CD4-positive, alpha-beta memory T cell (primary cell): ENCODE data around the gene ZNF436. TPM values are rescaled to one million over a fixed set of nuclear protein-coding genes. Genes with fewer than 3 reads are reported as not detected.
"Not testable (repeated sequence)": the region's sequence is repeated elsewhere in the genome, so short reads cannot be mapped to it uniquely, and the experiment has no call there.

Experiments
- CTCF ChIA-PET: fragments of 350-600 bp; sonication (Branson Sonifier 250); formaldehyde crosslinking; loops from one replicate; lab custom pipeline; 2021; ENCODE audit warnings: inconsistent platforms; ENCODE audit not compliant: partially characterized antibody; lab: Charles Lee
- POLR2A ChIA-PET: fragments of 350-600 bp; sonication (Branson Sonifier 250); formaldehyde crosslinking; loops from one replicate; lab custom pipeline; 2021; ENCODE audit not compliant: partially characterized antibody; lab: Charles Lee
- DNase-seq, 5 donors: peaks; one replicate each; pipeline versions ENCODE4 v3.0.0 to v3.0.0-alpha.2; 2020 to 2022; ENCODE audit warnings: mixed read lengths in 1 of 5
- H3K27ac ChIP-seq: one replicate; pipeline ENCODE4 v1.7.0; 2013; ENCODE audit warnings: low read depth, low read length
- H3K27me3 ChIP-seq: 2 replicates; pipeline ENCODE4 v1.7.0; 2013; ENCODE audit warnings: mild to moderate bottlenecking, low read length, moderate library complexity; ENCODE audit not compliant: insufficient read depth
- H3K36me3 ChIP-seq: 2 replicates; pipeline ENCODE4 v1.7.0; 2013; ENCODE audit warnings: mild to moderate bottlenecking, low read length, moderate library complexity; ENCODE audit not compliant: insufficient read depth
- H3K4me1 ChIP-seq: 2 replicates; pipeline ENCODE4 v1.7.0; 2013; ENCODE audit warnings: mild to moderate bottlenecking, low read length, moderate library complexity; ENCODE audit not compliant: insufficient read depth
- H3K4me3 ChIP-seq, 2 donors: one replicate each; pipeline ENCODE4 v1.7.0; 2013; ENCODE audit warnings: low read length in 2 of 2, mild to moderate bottlenecking in 1 of 2
- H3K9me3 ChIP-seq, 2 donors: one replicate each; pipeline ENCODE4 v1.7.0; 2013; ENCODE audit warnings: low read length in 2 of 2, control low read depth in 1 of 2; ENCODE audit not compliant: control insufficient read depth in 1 of 2
- H3K27ac Mint-ChIP-seq, 7 donors: one replicate each; pipeline ENCODE4 v1.8.0; 2020 to 2021; ENCODE audit warnings: mixed read lengths in 7 of 7, mild to moderate bottlenecking in 6 of 7, inconsistent platforms in 3 of 7, moderate library complexity in 3 of 7
- H3K27me3 Mint-ChIP-seq, 2 donors: one replicate each; pipeline ENCODE4 v1.8.0; 2020 to 2021; ENCODE audit warnings: mixed read lengths in 2 of 2
- H3K36me3 Mint-ChIP-seq, 2 donors: one replicate each; pipeline ENCODE4 v1.8.0; 2020 to 2021; ENCODE audit warnings: mixed read lengths in 2 of 2, inconsistent platforms in 1 of 2, mild to moderate bottlenecking in 1 of 2
- H3K4me1 Mint-ChIP-seq, 4 donors: one replicate each; pipeline ENCODE4 v1.8.0; 2020 to 2021; ENCODE audit warnings: mixed read lengths in 4 of 4, mild to moderate bottlenecking in 1 of 4
- H3K4me3 Mint-ChIP-seq, 8 donors: one replicate each; pipeline ENCODE4 v1.8.0; 2020 to 2021; ENCODE audit warnings: mixed read lengths in 8 of 8, mild to moderate bottlenecking in 7 of 8, moderate library complexity in 6 of 8, inconsistent platforms in 3 of 8
- H3K9me3 Mint-ChIP-seq, 8 donors: one replicate each; pipeline ENCODE4 v1.8.0; 2020 to 2021; ENCODE audit warnings: mixed read lengths in 8 of 8, mild to moderate bottlenecking in 5 of 8, inconsistent platforms in 3 of 8, moderate library complexity in 1 of 8
- intact Hi-C: fragments of 100-400 bp; cut with micrococcal nuclease; formaldehyde crosslinking; loops from one replicate; pipeline ENCODE4 v1.15.1; 2023
- polyA plus RNA-seq, 2 donors: library from polyadenylated mRNA; unstranded; fragments of 300-500 nt; fragmentation: Illumina TruSeq; gene quantifications; one replicate each; pipeline ENCODE4 v1.2.3, GENCODE V29; 2021
- total RNA-seq, 2 experiments: library from RNA; stranded (reverse); gene quantifications; one replicate each; pipeline ENCODE4 v1.2.3, GENCODE V29; 2021

Gene ZNF436
- total and polyA plus RNA-seq, 4 experiments from 2014 or later = 1.7 to 11.9 (median 7.2) TPM

DNA sequence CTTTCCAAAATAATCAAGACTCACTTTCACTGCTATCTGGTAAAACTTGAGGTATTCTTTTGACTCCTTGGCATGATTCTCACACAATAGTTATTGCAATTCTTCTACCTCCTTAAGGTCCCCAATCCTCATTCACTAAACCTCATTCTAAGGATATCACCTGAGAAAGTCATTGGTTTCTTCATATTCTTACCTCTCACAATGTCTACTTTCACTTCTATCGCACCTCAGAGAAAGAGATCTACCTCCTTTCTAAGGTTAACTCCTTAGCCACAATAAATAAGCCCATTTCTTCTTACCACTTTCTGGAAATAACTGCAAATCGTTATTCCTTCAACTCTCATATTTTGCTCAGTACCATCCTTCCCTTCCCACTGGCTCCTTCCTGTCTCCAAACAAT lies 44.2 kb downstream of the ZNF436 start:
- no peak overlapping the region for H3K4me3 Mint-ChIP-seq
- Histone ChIP-seq H3K27ac (no peak overlapping the region), H3K36me3 (peaks cover 38% of the 10 kb centered on the region), H3K4me3 (no peak overlapping the region), H3K27me3 (no peaks in the 10 kb centered on the region), H3K9me3 (no peaks in the 10 kb centered on the region), H3K4me1 (no peaks in the 10 kb centered on the region)
- intact Hi-C loops = no loop called here
- peak overlapping the region in 2 of 7 donors; percentile 54 to 64 for H3K27ac Mint-ChIP-seq
- DNase-seq = no peak
- POLR2A ChIA-PET = no interaction called here
- no peaks in the 10 kb centered on the region for H3K27me3 Mint-ChIP-seq
- CTCF ChIA-PET = no interaction called here
- H3K4me1 Mint-ChIP-seq = peaks cover 17 to 45% (median 32%) of the 10 kb centered on the region in 4 donors
- H3K36me3 Mint-ChIP-seq = peaks cover 53 to 65% of the 10 kb centered on the region in 2 donors
- H3K9me3 Mint-ChIP-seq = no peaks in the 10 kb centered on the region

DNA sequence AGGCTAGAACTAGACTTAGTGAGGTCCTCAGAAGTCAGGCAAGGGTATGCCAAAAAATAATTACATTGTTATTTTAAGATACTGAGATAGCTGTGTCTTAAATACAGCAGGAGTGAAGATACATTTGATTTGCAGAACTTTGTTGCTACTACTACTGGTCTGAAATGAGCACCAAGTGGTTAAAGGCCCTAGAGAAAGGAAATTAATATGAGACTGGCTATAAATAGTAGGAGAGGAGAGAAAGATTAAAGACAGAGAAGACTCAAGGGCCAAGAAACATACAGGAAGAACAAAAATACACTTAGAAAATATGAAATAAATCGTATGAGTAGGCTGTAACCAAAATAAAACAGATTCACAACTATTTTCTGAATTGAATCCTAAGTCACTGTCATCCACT lies 46.9 kb downstream of the ZNF436 start:
- Histone ChIP-seq H3K9me3 (no peaks in the 10 kb centered on the region), H3K27ac (no peak overlapping the region), H3K4me1 (no peaks in the 10 kb centered on the region), H3K36me3 (peaks cover 41% of the 10 kb centered on the region), H3K4me3 (no peak overlapping the region), H3K27me3 (no peaks in the 10 kb centered on the region)
- Mint-ChIP-seq H3K36me3 (peaks cover 58 to 65% of the 10 kb centered on the region in 2 donors), H3K27ac (peak overlapping the region in 5 of 7 donors; percentile 13 to 77 (median 65)), H3K9me3 (no peaks in the 10 kb centered on the region), H3K4me1 (peaks cover 19 to 31% (median 25%) of the 10 kb centered on the region in 4 donors), H3K27me3 (no peaks in the 10 kb centered on the region), H3K4me3 (no peak overlapping the region)
- DNase-seq = no peak
- CTCF ChIA-PET = no interaction called here
- intact Hi-C loops = no loop called here
- POLR2A ChIA-PET = interaction anchor here (1.0 to 1.3 kb wide), 2 partner anchors 11 to 22 kb away, joined by 4 to 5 read pairs; partner anchors contain the start of gene HNRNPR

DNA sequence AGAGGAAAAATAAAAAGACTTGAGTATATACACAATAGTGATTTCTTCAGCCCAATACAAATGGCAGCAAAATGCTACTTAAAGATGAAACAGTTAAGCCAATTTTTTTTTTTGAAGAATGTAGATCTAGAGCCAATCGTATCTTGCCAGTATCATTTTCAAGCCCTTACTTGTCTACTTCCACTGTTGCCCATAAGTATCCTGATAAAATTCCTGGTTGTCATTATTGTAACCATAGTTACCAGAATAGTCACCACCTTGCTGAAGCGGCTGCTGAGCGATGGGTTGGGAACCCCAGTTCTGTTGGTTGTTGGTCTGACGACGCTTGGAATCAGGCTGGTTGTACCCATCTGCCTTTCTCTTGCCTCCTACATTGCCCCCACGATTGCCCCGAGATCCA lies 59.4 kb downstream of the ZNF436 start:
- H3K9me3 Mint-ChIP-seq, H3K4me1 ChIP-seq, H3K27ac ChIP-seq, H3K4me3 ChIP-seq, DNase-seq, CTCF ChIA-PET, POLR2A ChIA-PET, intact Hi-C loops, H3K27me3 Mint-ChIP-seq, H3K4me3 Mint-ChIP-seq, H3K27me3 ChIP-seq, H3K9me3 ChIP-seq: not testable (repeated sequence)
- peaks cover 39% of the 10 kb centered on the region for H3K36me3 ChIP-seq
- Mint-ChIP-seq H3K36me3 (peaks cover 34 to 74% of the 10 kb centered on the region in 2 donors), H3K27ac (peak overlapping the region in 1 of 7 donors; percentile 55), H3K4me1 (peaks cover 3 to 15% (median 11%) of the 10 kb centered on the region in 4 donors)

Other genes starting within 250 kb of the ZNF436 start
- gene LUZP1, start 201.0 kb downstream of the ZNF436 start, total RNA-seq = 10 to 100 TPM; 24.7 to 27.9 TPM
- gene LUZP1, start 201.0 kb downstream of the ZNF436 start, polyA plus RNA-seq = 10 to 100 TPM; 11.6 to 39.3 TPM
- not detected for gene HTR1D, start 152.3 kb downstream of the ZNF436 start, total RNA-seq
- not detected for gene HTR1D, start 152.3 kb downstream of the ZNF436 start, polyA plus RNA-seq
- 100 to 1,000 TPM; 115 to 124 TPM for gene HNRNPR, start 25.6 kb downstream of the ZNF436 start, total RNA-seq
- 100 to 1,000 TPM; 181 to 194 TPM for gene HNRNPR, start 25.6 kb downstream of the ZNF436 start, polyA plus RNA-seq
- gene TCEA3, start 54.9 kb upstream of the ZNF436 start, total RNA-seq = 10 to 100 TPM; 28.7 to 30.8 TPM
- 10 to 100 TPM; 22.7 to 28.0 TPM for gene TCEA3, start 54.9 kb upstream of the ZNF436 start, polyA plus RNA-seq
- gene ASAP3, start 114.3 kb upstream of the ZNF436 start, total RNA-seq = 1 to 10 TPM; 1.2 to 1.4 TPM
- 1 to 10 TPM in 1 of 2 donors, under 1 TPM in 1; 0.73 to 1.4 TPM for gene ASAP3, start 114.3 kb upstream of the ZNF436 start, polyA plus RNA-seq
- 1 to 10 TPM; 1.1 to 1.2 TPM for gene E2F2, start 161.4 kb upstream of the ZNF436 start, total RNA-seq
- gene E2F2, start 161.4 kb upstream of the ZNF436 start, polyA plus RNA-seq = 1 to 10 TPM in 1 of 2 donors, under 1 TPM in 1; 0.69 to 1.1 TPM
- gene ID3, start 189.7 kb upstream of the ZNF436 start, total RNA-seq = 10 to 100 TPM; 89.6 to 98.0 TPM
- gene ID3, start 189.7 kb upstream of the ZNF436 start, polyA plus RNA-seq = 10 to 100 TPM in 1 of 2 donors, 1 to 10 TPM in 1; 8.9 to 20.1 TPM